HG02981 (cell line): Measurements from ENCODE around the gene SCCPDH.
"Not testable (repeated sequence)": the region's sequence is repeated elsewhere in the genome, so short reads cannot be mapped to it uniquely, and the experiment has no call there.

Experiments
- ATAC-seq: cut with Tn5 transposase; IDR thresholded peaks from one replicate; pipeline ENCODE4 v1.9.1; 2021; ENCODE audit warnings: mild to moderate bottlenecking, moderate library complexity; ENCODE audit not compliant: unreplicated experiment

The SCCPDH gene

DNA sequence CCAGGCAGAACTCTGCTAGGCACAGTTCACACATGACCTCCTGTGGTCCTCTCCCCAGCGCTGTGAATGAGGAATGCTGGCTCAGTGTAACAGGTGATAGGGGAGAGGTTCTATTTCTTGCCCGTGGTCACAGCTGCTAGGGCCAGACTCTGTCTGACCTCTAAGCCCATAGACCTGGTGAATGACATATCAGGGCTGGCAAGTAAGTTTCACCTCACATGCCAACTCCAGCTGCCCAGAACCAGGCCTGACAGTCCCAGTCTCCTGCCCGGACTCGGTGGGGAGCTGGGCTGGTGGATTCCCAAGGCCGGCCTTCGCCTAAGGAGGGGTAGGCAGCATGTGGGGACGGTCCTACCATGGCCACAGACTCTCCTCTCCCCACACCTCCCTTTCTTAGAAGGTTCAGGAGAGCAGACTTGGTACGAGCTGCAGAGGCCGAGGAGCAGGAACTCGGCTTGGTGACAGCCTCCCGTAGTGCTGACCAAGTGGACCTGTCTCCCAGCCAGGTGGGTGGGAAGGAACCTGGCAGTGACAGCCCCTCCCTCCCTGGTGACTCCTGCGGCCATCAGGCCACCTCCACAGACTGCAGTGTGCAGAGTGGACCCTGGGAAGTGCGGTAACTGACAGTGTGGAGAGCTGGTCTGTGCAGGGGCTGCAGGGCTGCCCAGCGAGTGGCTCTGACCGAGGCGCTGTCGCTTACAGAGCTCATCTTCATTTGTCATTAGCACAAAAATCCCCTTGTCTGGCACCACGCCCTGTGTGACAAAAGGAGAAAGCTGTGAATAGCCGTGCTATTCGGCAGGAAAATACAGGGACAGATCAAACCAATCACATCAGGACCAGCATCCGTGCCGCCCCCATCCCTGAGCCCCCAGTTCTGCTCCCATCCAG is 74.6 kb downstream of the SCCPDH start:
- no peak for ATAC-seq

DNA sequence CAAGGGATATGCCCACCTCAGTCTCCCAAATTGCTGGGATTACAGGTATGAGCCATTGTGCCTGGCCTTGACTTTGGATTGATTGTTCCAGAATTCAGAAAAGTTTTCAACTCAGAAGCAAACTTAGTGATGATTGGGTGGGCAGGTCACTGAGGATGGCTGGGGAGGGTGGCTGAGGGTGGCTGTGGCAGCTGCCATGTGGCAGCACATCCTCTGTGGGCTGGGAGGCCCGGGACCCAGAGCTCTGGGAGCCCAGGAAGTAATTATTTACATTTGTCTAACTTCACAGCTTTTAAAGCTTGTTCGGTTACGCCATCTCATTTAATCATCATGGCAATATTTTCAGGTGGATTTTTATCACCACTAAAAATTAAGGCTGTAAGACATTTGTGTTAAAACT is 76.1 kb downstream of the SCCPDH start:
- no peak for ATAC-seq

DNA sequence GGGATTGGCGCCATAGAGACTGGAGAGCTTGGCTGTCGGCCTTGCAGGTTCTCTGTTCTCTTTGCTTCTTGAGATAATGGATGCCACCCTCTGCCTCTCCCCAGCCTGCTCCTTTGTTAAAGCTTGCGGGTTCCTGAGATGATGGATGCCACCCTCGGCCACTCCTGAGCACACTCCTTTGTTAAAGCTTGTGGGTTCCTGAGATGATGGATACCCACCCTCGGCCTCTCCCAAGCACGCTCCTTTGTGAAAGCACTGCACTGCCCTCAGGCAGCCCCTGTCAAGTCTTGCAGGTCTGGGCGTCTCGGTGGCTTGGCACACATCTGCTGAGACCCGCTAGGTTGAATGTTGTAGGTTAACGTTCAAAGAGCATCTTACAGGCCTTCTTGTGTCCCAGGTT is 76.5 kb downstream of the SCCPDH start:
- no peak for ATAC-seq

DNA sequence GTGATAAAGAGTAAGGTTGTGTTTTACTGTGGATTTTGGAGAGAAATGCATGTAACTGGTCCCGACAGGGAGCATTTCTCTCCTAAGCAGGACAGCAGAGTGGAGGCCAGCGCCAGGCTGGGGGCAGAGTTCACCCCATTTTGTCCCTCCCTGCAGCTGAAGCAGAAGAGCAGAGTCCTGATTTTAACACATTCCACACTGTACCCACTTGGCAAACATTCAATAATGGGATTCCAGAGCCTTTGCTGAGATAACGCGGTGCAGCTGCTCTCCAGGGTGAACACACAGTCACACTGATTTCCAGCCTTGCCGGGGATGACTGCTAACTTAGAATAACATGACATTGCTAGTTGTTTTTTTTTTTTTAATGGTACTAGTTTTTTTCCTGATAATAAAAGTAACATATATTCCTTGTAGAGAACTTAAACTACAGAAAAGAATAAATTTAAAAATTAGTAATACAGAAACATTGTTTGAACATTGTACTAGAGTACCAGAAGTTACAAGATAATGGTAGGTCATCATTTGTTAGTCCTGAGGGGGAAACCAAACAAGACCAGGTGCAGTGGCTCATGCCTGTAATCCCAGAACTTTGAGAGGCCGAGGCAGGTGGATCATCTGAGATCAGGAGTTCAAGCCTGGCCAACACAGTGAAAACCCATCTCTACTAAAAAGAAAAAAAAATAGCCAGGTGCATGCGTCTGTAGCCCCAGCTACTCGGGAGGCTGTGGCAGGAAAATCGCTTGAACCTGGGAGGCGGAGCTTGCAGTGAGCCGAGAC is 77.2 kb downstream of the SCCPDH start:
- no peak for ATAC-seq

DNA sequence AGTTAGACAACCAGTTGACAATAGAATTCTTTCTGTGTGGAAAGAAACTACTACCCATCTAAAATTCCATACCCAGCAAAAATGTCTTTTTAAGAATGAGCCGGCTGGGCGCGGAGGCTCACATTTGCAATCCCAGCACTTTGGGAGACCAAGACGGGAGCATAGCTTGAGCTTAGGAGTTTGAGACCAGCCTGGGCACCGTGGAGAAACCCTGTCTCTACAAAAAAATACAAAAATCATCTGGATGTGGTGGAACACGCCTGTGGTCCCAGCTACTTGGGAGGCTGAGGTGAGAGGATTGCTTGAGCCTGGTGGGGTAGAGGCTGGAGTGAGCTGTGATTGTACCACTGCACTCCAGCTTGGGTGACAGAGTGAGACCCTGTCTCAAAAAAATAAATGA is 79.2 kb downstream of the SCCPDH start:
- ATAC-seq = no peak

DNA sequence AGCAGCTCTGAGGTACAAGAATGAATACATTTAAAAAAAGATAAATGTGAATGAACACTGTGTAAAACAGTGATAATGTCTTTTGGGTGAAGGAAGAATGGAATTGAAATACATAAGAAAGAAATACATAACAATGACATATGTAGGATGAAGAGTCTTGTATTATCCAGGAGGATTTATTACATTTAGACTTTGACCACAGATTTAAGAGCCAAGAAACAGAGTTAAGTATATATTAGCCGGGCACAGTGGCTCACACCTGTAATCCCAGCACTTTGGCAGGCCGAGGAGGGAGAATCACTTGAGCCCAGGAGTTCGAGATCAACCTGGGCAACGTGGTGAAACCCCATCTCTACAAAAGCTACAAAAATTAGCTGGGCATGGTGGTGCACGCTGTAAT is 79.7 kb downstream of the SCCPDH start:
- ATAC-seq = no peak

DNA sequence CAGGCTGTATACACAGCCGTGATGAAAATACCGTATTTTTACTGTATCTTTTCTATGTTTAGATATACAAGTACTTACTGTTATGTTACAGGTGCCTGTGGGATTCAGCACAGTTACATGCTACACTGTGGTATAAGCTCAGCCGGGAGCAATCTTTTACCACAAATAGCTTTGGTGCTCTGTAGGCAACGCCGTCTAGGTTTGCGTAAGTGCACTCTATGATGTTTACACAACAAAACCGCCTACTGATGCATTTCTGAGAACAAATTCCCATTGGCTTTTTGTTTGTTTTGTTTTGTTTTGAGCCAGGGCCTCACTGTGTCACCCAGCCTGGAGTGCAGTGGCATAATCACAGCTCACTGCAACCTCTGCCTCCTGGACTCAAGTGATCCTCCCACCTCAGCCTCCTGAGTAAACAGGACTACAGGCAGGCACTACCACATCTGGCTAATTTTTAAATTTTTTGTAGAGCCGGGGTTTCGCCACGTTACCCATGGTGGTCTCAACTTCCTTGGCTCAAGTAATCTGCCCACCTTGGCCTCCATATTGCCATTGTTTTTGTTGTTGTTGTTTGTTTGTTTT is 81.0 kb downstream of the SCCPDH start:
- ATAC-seq = no peak

DNA sequence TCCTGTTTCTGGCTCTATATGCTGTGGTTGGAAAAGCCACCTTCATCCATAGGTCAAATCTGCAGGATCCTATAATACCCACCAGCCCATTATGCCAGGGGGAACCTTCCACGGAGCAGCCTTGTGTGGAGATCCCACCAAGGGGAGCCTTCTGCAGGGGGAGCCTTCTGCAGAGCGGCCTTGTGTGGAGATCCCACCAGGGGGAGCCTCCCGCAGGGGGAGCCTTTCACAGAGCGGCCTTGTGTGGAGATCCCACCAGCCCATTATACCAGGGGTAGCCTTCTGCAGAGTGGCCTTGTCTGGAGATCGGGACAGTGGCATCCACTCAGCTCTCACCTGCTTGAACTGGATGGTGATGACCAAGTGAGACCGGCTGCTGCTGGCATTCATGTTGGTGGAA is 85.3 kb downstream of the SCCPDH start:
- no peak for ATAC-seq

DNA sequence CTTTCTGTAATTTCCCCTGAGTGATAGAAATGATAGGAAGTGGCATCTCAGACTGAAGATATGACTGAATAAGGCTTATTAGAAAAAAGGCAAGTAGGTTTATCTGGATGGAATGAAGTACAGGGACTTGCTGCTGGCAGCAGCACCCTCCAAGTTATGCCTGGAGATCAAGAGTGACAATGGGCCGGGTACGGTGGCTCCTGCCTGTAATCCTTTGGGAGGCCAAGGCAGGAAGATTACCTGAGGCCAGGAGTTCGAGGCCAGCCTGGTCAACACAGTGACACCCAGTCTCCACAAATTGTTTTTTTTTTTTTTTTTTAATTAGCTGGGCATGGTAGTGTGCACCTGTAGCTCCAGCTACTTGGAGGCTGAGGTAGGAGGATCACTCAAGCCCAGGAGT is 87.8 kb downstream of the SCCPDH start:
- ATAC-seq = no peak

DNA sequence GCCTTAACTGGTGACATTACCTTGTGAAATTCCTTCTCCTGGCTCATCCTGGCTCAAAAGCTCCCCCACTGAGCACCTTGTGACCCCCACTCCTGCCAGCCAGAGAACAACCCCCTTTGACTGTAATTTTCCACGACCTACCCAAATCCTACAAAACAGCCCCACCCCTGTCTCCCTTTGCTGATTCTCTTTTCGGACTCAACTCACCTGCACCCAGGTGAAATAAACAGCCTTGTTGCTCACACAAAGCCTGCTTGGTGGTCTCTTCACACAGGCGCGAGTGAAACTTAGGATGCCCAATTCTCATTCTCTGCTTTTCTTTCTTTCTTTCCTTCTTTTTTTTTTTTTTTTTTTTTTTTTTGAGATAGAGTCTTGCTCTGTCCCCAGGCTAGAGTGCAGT is 89.1 kb downstream of the SCCPDH start:
- not testable (repeated sequence) for ATAC-seq

DNA sequence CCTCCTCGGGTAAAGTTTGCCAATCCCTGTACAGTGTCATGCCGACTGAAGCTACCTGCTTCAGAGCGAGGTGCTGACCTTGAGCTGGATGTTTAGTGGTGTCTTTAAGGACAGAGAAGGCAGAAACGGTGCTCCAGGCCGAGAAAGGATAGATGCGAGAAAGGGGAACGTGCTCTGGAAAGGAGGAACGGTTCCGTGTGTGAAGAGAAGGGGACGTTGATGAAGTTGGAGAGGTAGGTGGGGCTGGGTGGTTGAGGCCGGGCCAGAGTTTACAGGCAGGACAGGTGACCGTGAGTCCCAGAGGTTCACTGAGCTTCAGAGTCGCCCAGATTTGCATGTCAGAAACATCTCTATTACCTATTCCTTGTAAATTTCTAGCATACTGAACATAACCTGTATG is 90.7 kb downstream of the SCCPDH start:
- ATAC-seq = no peak

DNA sequence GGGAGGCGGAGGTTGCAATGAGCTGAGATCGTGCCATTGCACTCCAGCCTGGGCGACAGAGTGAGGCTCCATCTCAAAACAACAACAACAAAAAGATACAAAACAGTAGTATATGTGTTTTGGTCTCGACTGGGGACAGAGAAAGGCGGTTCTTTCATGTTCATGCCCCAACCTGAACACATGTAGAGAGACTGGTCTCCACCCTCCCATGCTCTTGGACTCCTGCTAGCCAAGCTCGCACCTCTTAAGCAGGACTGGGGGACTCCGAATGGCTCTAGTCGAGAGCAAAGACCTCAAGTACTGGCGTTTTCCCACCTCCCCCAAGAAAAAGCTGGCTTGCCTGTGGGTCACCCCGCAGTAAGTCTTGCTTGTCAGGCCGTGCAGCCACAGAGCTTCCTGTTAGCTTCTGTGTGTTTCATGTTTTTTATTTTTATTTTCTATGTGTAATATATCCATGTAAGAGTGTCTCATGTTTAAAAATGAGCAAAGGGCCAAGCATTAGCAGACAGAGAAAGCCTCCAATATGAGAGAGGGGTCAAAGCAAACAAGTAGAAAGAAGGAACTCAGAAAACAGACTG is 91.6 kb downstream of the SCCPDH start:
- ATAC-seq = no peak
